Duodenal mucosa (tissue), 2 donors: Measurements from ENCODE around the gene NUP50.

Experiments used
- H3K27ac ChIP-seq: one replicate; pipeline ENCODE4 v1.7.0; 2013; ENCODE audit warnings: low read depth, low read length
- H3K27me3 ChIP-seq, 2 donors: one replicate each; pipeline ENCODE4 v1.7.0; 2013; ENCODE audit warnings: low read length in 2 of 2, control low read depth in 1 of 2; ENCODE audit not compliant: insufficient read depth in 2 of 2, control insufficient read depth in 1 of 2
- H3K36me3 ChIP-seq, 2 donors: one replicate each; pipeline ENCODE4 v1.7.0; 2013; ENCODE audit warnings: low read length in 2 of 2, control low read depth in 1 of 2; ENCODE audit not compliant: insufficient read depth in 2 of 2, control insufficient read depth in 1 of 2
- H3K4me1 ChIP-seq, 2 donors: one replicate each; pipeline ENCODE4 v1.7.0; 2013; ENCODE audit warnings: low read length in 2 of 2, control low read depth in 1 of 2; ENCODE audit not compliant: insufficient read depth in 2 of 2, control insufficient read depth in 1 of 2
- H3K4me3 ChIP-seq, 2 donors: one replicate each; pipeline ENCODE4 v1.7.0; 2013; ENCODE audit warnings: low read length in 2 of 2, low read depth in 1 of 2
- H3K9ac ChIP-seq, 2 donors: one replicate each; pipeline ENCODE4 v1.7.0; 2013; ENCODE audit warnings: low read length in 2 of 2, low read depth in 1 of 2
- H3K9me3 ChIP-seq, 2 donors: one replicate each; pipeline ENCODE4 v1.7.0; 2013; ENCODE audit warnings: low read length in 2 of 2, control low read depth in 1 of 2; ENCODE audit not compliant: control insufficient read depth in 1 of 2

Gene NUP50

GRCh38 chr22:45157907-45158306 lies 5.8 kb upstream of the NUP50 start:
- no peak overlapping the region for H3K9ac ChIP-seq
- H3K36me3 ChIP-seq: peaks cover 0 to 11% of the 10 kb centered on the region in 2 donors
- no peak overlapping the region for H3K27ac ChIP-seq
- peaks cover 24 to 28% of the 10 kb centered on the region in 2 donors for H3K4me1 ChIP-seq
- H3K9me3 ChIP-seq: no peaks in the 10 kb centered on the region
- H3K27me3 ChIP-seq: no peaks in the 10 kb centered on the region
- no peak overlapping the region for H3K4me3 ChIP-seq

- peak overlapping the region; percentile 64 for H3K27ac ChIP-seq
- H3K9me3 ChIP-seq: no peaks in the 10 kb centered on the region
- H3K27me3 ChIP-seq: no peaks in the 10 kb centered on the region
- peak overlapping the region in 1 of 2 donors; percentile 24 for H3K4me3 ChIP-seq
- peaks cover 0 to 11% of the 10 kb centered on the region in 2 donors for H3K36me3 ChIP-seq
- peak overlapping the region; percentile 28 to 33 for H3K9ac ChIP-seq
- H3K4me1 ChIP-seq: peaks cover 28 to 30% of the 10 kb centered on the region in 2 donors
These were observed 3.9 kb upstream of the NUP50 start for GRCh38 chr22:45159652-45160462.

- Histone ChIP-seq H3K36me3 (peaks cover 0 to 12% of the 10 kb centered on the region in 2 donors), H3K4me1 (peaks cover 34 to 36% of the 10 kb centered on the region in 2 donors), H3K9ac (peak overlapping the region; percentile 25 to 82), H3K9me3 (no peaks in the 10 kb centered on the region), H3K27ac (no peak overlapping the region), H3K27me3 (no peaks in the 10 kb centered on the region), H3K4me3 (peak overlapping the region; percentile 85 to 93)
These were observed 1.2 kb upstream of the NUP50 start for GRCh38 chr22:45162531-45162930.

- Histone ChIP-seq H3K9ac (peak overlapping the region; percentile 82 to 84), H3K4me3 (peak overlapping the region; percentile 85 to 93), H3K9me3 (no peaks in the 10 kb centered on the region), H3K27me3 (no peaks in the 10 kb centered on the region), H3K4me1 (peaks cover 34 to 35% of the 10 kb centered on the region in 2 donors), H3K36me3 (peaks cover 0 to 10% of the 10 kb centered on the region in 2 donors), H3K27ac (peak overlapping the region; percentile 95)
These were observed 650 bp upstream of the NUP50 start for GRCh38 chr22:45163099-45163450.

- Histone ChIP-seq H3K9me3 (no peaks in the 10 kb centered on the region), H3K27me3 (no peaks in the 10 kb centered on the region), H3K4me1 (peaks cover 22 to 27% of the 10 kb centered on the region in 2 donors), H3K9ac (peak overlapping the region; percentile 75 to 84), H3K36me3 (peaks cover 0 to 22% of the 10 kb centered on the region in 2 donors), H3K27ac (peak overlapping the region; percentile 54), H3K4me3 (peak overlapping the region; percentile 85 to 93)
These were observed 754 bp downstream of the NUP50 start for GRCh38 chr22:45164270-45165088.

- no peaks in the 10 kb centered on the region for H3K9me3 ChIP-seq
- peaks cover 14 to 47% of the 10 kb centered on the region in 2 donors for H3K36me3 ChIP-seq
- no peak overlapping the region for H3K27ac ChIP-seq
- H3K4me3 ChIP-seq: no peak overlapping the region
- no peaks in the 10 kb centered on the region for H3K27me3 ChIP-seq
- peaks cover 8 to 17% of the 10 kb centered on the region in 2 donors for H3K4me1 ChIP-seq
- H3K9ac ChIP-seq: no peak overlapping the region
These were observed 3.2 kb downstream of the NUP50 start for GRCh38 chr22:45166932-45167331.

- Histone ChIP-seq H3K9me3 (no peaks in the 10 kb centered on the region), H3K36me3 (peaks cover 30 to 74% of the 10 kb centered on the region in 2 donors), H3K27ac (no peak overlapping the region), H3K9ac (no peak overlapping the region), H3K27me3 (no peaks in the 10 kb centered on the region), H3K4me1 (peaks cover 5 to 8% of the 10 kb centered on the region in 2 donors), H3K4me3 (no peak overlapping the region)
These were observed 6.1 kb downstream of the NUP50 start for GRCh38 chr22:45169591-45170466.

- H3K4me3 ChIP-seq: no peak overlapping the region
- H3K9ac ChIP-seq: no peak overlapping the region
- H3K27me3 ChIP-seq: no peaks in the 10 kb centered on the region
- no peak overlapping the region for H3K27ac ChIP-seq
- H3K36me3 ChIP-seq: peaks cover 31 to 89% of the 10 kb centered on the region in 2 donors
- H3K9me3 ChIP-seq: no peaks in the 10 kb centered on the region
- H3K4me1 ChIP-seq: no peaks in the 10 kb centered on the region
These were observed 8.1 kb downstream of the NUP50 start for GRCh38 chr22:45171830-45172229.

GRCh38 chr22:45172881-45173585 lies 9.3 kb downstream of the NUP50 start:
- Histone ChIP-seq H3K36me3 (peaks cover 38 to 92% of the 10 kb centered on the region in 2 donors), H3K27ac (no peak overlapping the region), H3K4me1 (no peaks in the 10 kb centered on the region)

More at GRCh38 chr22:45172881-45173585, 9.3 kb downstream of the NUP50 start:
- no peak overlapping the region for H3K9ac ChIP-seq
- H3K27me3 ChIP-seq: no peaks in the 10 kb centered on the region
- H3K9me3 ChIP-seq: no peaks in the 10 kb centered on the region
- no peak overlapping the region for H3K4me3 ChIP-seq
